B cell (primary cell): Measurements from ENCODE around the gene COX6B1.

Experiments
- EZH2 ChIP-seq: IDR thresholded peaks from 2 replicates; pipeline ENCODE4 v1.6.1; 2012; ENCODE audit warnings: borderline replicate concordance, low read depth, mild to moderate bottlenecking, moderate library complexity, low read length; ENCODE audit not compliant: insufficient read depth, poor library complexity, severe bottlenecking
- TF ChIP-seq, protein P1 (sequence below): fragments of 200-600 bp; IDR thresholded peaks from one replicate; pipeline ENCODE4 v1.8.0; 2022; ENCODE audit warnings: antibody characterized with exemption, mild to moderate bottlenecking

DNA sequence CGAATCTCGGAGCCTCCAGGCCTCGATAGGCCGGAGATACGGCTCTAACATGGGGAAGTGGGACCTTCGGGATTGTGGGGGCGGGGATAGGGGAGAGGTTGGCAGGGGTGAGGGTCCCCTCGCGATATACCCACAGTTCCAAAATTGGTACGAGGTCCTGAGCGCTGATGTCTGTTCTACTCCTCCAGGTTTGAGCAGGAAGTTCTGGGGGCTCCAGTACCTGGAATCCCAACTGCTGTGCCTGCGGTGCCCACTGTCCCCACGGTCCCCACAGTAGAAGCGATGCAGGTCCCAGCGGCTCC lies 18.8 kb upstream of the COX6B1 start:
- TF ChIP-seq, protein P1, sequence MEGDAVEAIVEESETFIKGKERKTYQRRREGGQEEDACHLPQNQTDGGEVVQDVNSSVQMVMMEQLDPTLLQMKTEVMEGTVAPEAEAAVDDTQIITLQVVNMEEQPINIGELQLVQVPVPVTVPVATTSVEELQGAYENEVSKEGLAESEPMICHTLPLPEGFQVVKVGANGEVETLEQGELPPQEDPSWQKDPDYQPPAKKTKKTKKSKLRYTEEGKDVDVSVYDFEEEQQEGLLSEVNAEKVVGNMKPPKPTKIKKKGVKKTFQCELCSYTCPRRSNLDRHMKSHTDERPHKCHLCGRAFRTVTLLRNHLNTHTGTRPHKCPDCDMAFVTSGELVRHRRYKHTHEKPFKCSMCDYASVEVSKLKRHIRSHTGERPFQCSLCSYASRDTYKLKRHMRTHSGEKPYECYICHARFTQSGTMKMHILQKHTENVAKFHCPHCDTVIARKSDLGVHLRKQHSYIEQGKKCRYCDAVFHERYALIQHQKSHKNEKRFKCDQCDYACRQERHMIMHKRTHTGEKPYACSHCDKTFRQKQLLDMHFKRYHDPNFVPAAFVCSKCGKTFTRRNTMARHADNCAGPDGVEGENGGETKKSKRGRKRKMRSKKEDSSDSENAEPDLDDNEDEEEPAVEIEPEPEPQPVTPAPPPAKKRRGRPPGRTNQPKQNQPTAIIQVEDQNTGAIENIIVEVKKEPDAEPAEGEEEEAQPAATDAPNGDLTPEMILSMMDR: no peak
- TF ChIP-seq EZH2: no peak
